DOHH2 (cell line): ENCODE results near the gene WFIKKN2.

ENCODE experiments used
- EZH2phosphoT487 ChIP-seq: fragments of 200-600 bp; sonication (generic); IDR thresholded peaks from 2 replicates; pipeline ENCODE4 v1.6.1; 2017; ENCODE audit warnings: borderline replicate concordance, mild to moderate bottlenecking, antibody characterized with exemption, low read length, moderate library complexity, mixed read lengths
- TF ChIP-seq, protein P1 (sequence below): fragments of 200-600 bp; sonication (generic); IDR thresholded peaks from one replicate; pipeline ENCODE4 v1.5.1; 2014; ENCODE audit warnings: antibody characterized with exemption, mild to moderate bottlenecking, low read depth, low read length; ENCODE audit not compliant: poor library complexity, severe bottlenecking

DNA sequence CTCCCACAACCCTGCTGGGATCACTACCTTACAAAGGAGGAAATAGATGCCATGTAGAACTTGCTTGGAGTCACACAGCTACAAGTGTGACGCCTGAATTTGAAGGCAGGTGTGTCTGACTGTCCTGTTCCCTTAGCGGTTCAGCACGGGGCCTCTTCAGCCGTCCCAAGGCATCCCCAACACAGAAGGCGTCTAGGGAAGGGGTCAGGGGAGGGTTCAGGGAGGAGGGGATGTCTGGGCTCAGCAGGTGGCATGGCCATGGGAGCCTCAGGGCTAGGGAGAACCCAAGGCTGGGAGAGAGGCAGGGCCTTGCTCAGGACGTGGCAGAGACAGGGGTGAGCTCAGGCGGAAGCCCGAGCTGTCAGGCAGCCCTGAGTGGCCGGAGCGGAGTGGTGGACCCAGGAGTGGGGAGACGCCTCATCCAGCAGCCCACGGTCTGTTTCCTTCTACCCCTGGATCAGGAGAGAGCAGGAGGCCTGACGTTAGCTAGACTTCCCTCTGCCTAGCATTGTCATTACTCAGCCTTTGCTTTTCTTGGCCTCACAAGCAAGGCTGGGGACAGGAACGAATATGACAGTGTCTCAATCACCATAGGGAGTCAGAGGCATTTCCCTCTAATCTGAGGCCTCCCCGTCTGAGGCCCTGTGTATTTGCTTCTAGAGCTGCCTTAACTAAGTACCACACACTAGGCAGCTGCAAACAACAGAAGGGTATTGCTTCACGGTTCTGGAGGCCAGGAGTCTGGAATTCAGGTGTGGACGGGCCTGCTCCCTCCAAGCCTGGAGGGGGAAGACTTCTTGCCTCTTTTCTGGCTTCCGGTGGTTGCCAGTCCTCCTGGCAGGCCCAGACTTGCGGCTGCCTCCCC lies 36.7 kb upstream of the WFIKKN2 start:
- TF ChIP-seq, protein P1, sequence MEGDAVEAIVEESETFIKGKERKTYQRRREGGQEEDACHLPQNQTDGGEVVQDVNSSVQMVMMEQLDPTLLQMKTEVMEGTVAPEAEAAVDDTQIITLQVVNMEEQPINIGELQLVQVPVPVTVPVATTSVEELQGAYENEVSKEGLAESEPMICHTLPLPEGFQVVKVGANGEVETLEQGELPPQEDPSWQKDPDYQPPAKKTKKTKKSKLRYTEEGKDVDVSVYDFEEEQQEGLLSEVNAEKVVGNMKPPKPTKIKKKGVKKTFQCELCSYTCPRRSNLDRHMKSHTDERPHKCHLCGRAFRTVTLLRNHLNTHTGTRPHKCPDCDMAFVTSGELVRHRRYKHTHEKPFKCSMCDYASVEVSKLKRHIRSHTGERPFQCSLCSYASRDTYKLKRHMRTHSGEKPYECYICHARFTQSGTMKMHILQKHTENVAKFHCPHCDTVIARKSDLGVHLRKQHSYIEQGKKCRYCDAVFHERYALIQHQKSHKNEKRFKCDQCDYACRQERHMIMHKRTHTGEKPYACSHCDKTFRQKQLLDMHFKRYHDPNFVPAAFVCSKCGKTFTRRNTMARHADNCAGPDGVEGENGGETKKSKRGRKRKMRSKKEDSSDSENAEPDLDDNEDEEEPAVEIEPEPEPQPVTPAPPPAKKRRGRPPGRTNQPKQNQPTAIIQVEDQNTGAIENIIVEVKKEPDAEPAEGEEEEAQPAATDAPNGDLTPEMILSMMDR, result no peak
- TF ChIP-seq EZH2phosphoT487, result no peak
